Neural progenitor cell (in vitro differentiated cells): ENCODE measurements around the gene ASH1L.

Experiments used
- EZH2 ChIP-seq: fragments of 200-600 bp; sonication (generic); IDR thresholded peaks from 2 replicates; pipeline ENCODE4 v1.6.1; 2017; ENCODE audit warnings: antibody characterized with exemption, mild to moderate bottlenecking, moderate library complexity
- TF ChIP-seq, protein P1 (sequence below): fragments of 200-600 bp; sonication (generic); IDR thresholded peaks from 2 replicates; pipeline ENCODE4 v1.5.1; 2017; ENCODE audit warnings: antibody characterized with exemption, mild to moderate bottlenecking

DNA sequence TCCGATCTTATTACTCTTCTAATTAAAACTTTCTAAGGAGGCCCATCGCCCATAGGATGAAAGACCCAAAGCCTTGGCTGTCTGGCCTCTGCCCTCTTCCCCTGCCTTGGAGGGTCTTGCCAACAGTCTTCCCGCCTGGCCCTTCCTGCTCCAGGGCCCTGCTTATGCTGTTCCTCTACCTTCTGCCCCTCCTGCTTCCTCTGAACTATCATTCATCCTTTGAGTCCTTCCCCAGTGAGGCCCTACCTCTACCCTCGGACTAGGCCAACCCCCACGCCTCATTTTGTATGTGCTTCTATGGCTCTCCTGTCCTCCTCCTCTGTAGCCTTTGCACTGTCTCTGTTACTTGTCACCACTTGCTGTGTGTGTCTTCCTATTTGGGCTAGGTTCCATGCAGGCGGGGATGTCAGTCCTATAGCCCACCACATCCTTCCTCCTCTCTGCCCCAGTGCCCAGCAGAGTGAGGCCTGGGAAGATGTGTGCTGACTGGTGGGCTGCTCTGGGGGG is 236.5 kb downstream of the ASH1L start:
- TF ChIP-seq, protein P1, sequence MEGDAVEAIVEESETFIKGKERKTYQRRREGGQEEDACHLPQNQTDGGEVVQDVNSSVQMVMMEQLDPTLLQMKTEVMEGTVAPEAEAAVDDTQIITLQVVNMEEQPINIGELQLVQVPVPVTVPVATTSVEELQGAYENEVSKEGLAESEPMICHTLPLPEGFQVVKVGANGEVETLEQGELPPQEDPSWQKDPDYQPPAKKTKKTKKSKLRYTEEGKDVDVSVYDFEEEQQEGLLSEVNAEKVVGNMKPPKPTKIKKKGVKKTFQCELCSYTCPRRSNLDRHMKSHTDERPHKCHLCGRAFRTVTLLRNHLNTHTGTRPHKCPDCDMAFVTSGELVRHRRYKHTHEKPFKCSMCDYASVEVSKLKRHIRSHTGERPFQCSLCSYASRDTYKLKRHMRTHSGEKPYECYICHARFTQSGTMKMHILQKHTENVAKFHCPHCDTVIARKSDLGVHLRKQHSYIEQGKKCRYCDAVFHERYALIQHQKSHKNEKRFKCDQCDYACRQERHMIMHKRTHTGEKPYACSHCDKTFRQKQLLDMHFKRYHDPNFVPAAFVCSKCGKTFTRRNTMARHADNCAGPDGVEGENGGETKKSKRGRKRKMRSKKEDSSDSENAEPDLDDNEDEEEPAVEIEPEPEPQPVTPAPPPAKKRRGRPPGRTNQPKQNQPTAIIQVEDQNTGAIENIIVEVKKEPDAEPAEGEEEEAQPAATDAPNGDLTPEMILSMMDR: no peak
- TF ChIP-seq EZH2: no peak
